ENCODE measurements around the gene EFNA5. TPM values are rescaled to one million over a fixed set of nuclear protein-coding genes. Genes with fewer than 3 reads are reported as not detected.

EFNA5 gene
- total and polyA plus RNA-seq, 7 donors, result 0.32 to 5.4 (median 2.1) TPM

- no peak for ATAC-seq
Observed at GRCh38 chr5:107699425-107699824, 28.7 kb upstream of the EFNA5 start.

GRCh38 chr5:107698286-107698685 is 27.5 kb upstream of the EFNA5 start:
- DNase-seq, result no peak
- no peak overlapping the region for H3K4me3 ChIP-seq
- no peak for TF ChIP-seq CTCF (IDR thresholded peaks at IDR 0.05)
- H3K4me1 ChIP-seq, result no peaks in the 10 kb centered on the region
- no peaks in the 10 kb centered on the region for H3K27me3 ChIP-seq (ENCODE audit: insufficient read depth in 3 of 3, low read length in 2 of 3)
- H3K9me3 ChIP-seq, result no peaks in the 10 kb centered on the region
- ATAC-seq, result no peak
- H3K27ac ChIP-seq, result no peak overlapping the region
- no peaks in the 10 kb centered on the region for H3K36me3 ChIP-seq (ENCODE audit: insufficient read depth in 1 of 2, low read depth in 1 of 2)
- 79 to 88% (median 86%) methylated on average over 2 of the region's 2 CpGs for WGBS, 3 donors
- intact Hi-C loops (cut with DNase I), result no loop called here

More at GRCh38 chr5:107699425-107699824, 28.7 kb upstream of the EFNA5 start:
- Histone ChIP-seq H3K4me3 (no peak overlapping the region), H3K4me1 (no peaks in the 10 kb centered on the region), H3K27ac (no peak overlapping the region), H3K36me3 (ENCODE audit: insufficient read depth in 1 of 2, low read depth in 1 of 2) (no peaks in the 10 kb centered on the region), H3K27me3 (ENCODE audit: insufficient read depth in 3 of 3, low read length in 2 of 3) (no peaks in the 10 kb centered on the region), H3K9me3 (no peaks in the 10 kb centered on the region)
- no peak for DNase-seq
- intact Hi-C loops (cut with DNase I), result no loop called here
- TF ChIP-seq CTCF (IDR thresholded peaks at IDR 0.05), result no peak
- 87 to 90% (median 89%) methylated on average over 1 of the region's 1 CpG for WGBS, 3 donors

GRCh38 chr5:107696498-107696897 is 25.8 kb upstream of the EFNA5 start:
- no peak overlapping the region for H3K4me3 ChIP-seq
- ATAC-seq (no peak), DNase-seq (no peak)
- intact Hi-C loops (cut with DNase I), result no loop called here
- H3K27me3 ChIP-seq (ENCODE audit: insufficient read depth in 3 of 3, low read length in 2 of 3), result no peaks in the 10 kb centered on the region
- no peak overlapping the region for H3K27ac ChIP-seq
- no peak for TF ChIP-seq CTCF (IDR thresholded peaks at IDR 0.05)
- no peaks in the 10 kb centered on the region for H3K36me3 ChIP-seq (ENCODE audit: insufficient read depth in 1 of 2, low read depth in 1 of 2)
- no peaks in the 10 kb centered on the region for H3K9me3 ChIP-seq
- 68 to 75% (median 74%) methylated on average over 4 of the region's 4 CpGs for WGBS, 3 donors
- no peaks in the 10 kb centered on the region for H3K4me1 ChIP-seq

GRCh38 chr5:107696080-107696479 is 25.3 kb upstream of the EFNA5 start:
- H3K27ac ChIP-seq, result no peak overlapping the region
- 64 to 68% (median 64%) methylated on average over 4 of the region's 4 CpGs for WGBS, 3 donors
- ATAC-seq (no peak), DNase-seq (no peak)
- no peak overlapping the region for H3K4me3 ChIP-seq
- no peaks in the 10 kb centered on the region for H3K27me3 ChIP-seq (ENCODE audit: insufficient read depth in 3 of 3, low read length in 2 of 3)
- H3K36me3 ChIP-seq (ENCODE audit: insufficient read depth in 1 of 2, low read depth in 1 of 2), result no peaks in the 10 kb centered on the region
- H3K4me1 ChIP-seq, result no peaks in the 10 kb centered on the region
- no peaks in the 10 kb centered on the region for H3K9me3 ChIP-seq
- intact Hi-C loops (cut with DNase I), result no loop called here
- no peak for TF ChIP-seq CTCF (IDR thresholded peaks at IDR 0.05)

- no peak for TF ChIP-seq CTCF (IDR thresholded peaks at IDR 0.05)
- no peaks in the 10 kb centered on the region for H3K4me1 ChIP-seq
- no peak overlapping the region for H3K27ac ChIP-seq
- DNase-seq (no peak), ATAC-seq (no peak)
- 89 to 95% (median 93%) methylated on average over 3 of the region's 3 CpGs for WGBS, 3 donors
- H3K27me3 ChIP-seq (ENCODE audit: insufficient read depth in 3 of 3, low read length in 2 of 3), result no peaks in the 10 kb centered on the region
- intact Hi-C loops (cut with DNase I), result no loop called here
- no peak overlapping the region for H3K4me3 ChIP-seq
- no peaks in the 10 kb centered on the region for H3K9me3 ChIP-seq
- H3K36me3 ChIP-seq (ENCODE audit: insufficient read depth in 1 of 2, low read depth in 1 of 2), result no peaks in the 10 kb centered on the region
Observed at GRCh38 chr5:107687937-107688336, 17.2 kb upstream of the EFNA5 start.

All from psoas muscle (tissue), 8 donors.